ENCODE measurements around the gene EXOSC10.
"Not testable (repeated sequence)": the region's sequence is repeated elsewhere in the genome, so short reads cannot be mapped to it uniquely, and the experiment has no call there.

- TF ChIP-seq, protein P1, sequence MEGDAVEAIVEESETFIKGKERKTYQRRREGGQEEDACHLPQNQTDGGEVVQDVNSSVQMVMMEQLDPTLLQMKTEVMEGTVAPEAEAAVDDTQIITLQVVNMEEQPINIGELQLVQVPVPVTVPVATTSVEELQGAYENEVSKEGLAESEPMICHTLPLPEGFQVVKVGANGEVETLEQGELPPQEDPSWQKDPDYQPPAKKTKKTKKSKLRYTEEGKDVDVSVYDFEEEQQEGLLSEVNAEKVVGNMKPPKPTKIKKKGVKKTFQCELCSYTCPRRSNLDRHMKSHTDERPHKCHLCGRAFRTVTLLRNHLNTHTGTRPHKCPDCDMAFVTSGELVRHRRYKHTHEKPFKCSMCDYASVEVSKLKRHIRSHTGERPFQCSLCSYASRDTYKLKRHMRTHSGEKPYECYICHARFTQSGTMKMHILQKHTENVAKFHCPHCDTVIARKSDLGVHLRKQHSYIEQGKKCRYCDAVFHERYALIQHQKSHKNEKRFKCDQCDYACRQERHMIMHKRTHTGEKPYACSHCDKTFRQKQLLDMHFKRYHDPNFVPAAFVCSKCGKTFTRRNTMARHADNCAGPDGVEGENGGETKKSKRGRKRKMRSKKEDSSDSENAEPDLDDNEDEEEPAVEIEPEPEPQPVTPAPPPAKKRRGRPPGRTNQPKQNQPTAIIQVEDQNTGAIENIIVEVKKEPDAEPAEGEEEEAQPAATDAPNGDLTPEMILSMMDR (IDR thresholded peaks at IDR 0.05): not testable (repeated sequence)
- not testable (repeated sequence) for TF ChIP-seq POLR2A, EP300 (IDR thresholded peaks at IDR 0.05)
Observed at GRCh38 chr1:11019358-11019757, 80.3 kb downstream of the EXOSC10 start.

All from stomach (tissue), 4 donors.